HAP-1 (cell line): ENCODE measurements around the gene ASPSCR1.
"Not testable (repeated sequence)": the region's sequence is repeated elsewhere in the genome, so short reads cannot be mapped to it uniquely, and the experiment has no call there.

Experiments used
- DNase-seq, 2 experiments: peaks; one replicate each; pipeline ENCODE4 v3.0.0-alpha.2; 2016 to 2020; ENCODE audit warnings: low spot score in 2 of 2
- H3K27me3 ChIP-seq: fragments of 250-450 bp; sonication (Bioruptor Pico); 2 replicates; pipeline ENCODE4 v1.5.1; 2020; ENCODE audit warnings: low read depth, mild to moderate bottlenecking, moderate library complexity
- H3K36me3 ChIP-seq: fragments of 250-450 bp; sonication (Bioruptor Pico); replicated peaks from 2 replicates; pipeline ENCODE4 v1.5.1; 2020; ENCODE audit warnings: mild to moderate bottlenecking
- H3K4me1 ChIP-seq: fragments of 250-450 bp; sonication (Bioruptor Pico); 2 replicates; pipeline ENCODE4 v1.5.1; 2020; ENCODE audit warnings: mild to moderate bottlenecking
- H3K4me3 ChIP-seq: fragments of 250-450 bp; sonication (Bioruptor Pico); 2 replicates; pipeline ENCODE4 v1.5.1; 2020; ENCODE audit warnings: mild to moderate bottlenecking, moderate library complexity
- H3K9me3 ChIP-seq: fragments of 250-450 bp; sonication (Bioruptor Pico); 2 replicates; pipeline ENCODE4 v1.5.1; 2020; ENCODE audit warnings: mild to moderate bottlenecking, moderate library complexity
- in situ Hi-C: fragments of 300-500 bp; cut with MboI; formaldehyde crosslinking; loops from 3 replicates; pipeline ENCODE4 v1.14.3; 2020; ENCODE audit warnings: low sequenced_read_pairs, inconsistent platforms, mixed read lengths

ASPSCR1 gene

DNA sequence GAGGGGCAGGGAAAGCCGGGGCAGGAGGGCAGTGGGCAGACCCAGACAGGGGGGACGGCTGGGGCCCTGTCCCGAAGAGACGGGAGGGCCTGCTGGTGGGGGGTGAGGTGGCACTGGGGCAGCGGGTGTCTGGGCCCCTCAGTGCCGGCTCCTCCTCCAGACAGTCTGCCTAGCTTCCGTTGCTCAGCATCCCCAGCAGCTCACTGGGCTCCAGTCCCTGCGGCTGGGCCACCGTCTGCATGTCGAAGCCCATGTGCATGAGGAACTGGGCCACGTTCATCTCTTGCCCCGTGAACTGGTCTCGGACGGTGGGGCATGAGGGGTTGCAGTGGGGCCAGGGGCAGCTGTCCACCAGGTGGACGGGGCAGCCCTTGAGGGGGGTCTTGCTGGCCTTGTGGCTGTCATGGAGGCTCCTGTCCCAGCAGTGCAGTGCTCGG lies 24.6 kb upstream of the ASPSCR1 start:
- Histone ChIP-seq H3K9me3 (no peaks in the 10 kb centered on the region), H3K36me3 (no peaks in the 10 kb centered on the region), H3K4me1 (no peaks in the 10 kb centered on the region), H3K27me3 (no peaks in the 10 kb centered on the region), H3K4me3 (no peak overlapping the region)
- in situ Hi-C loops, result no loop called here
- DNase-seq, result no peak

DNA sequence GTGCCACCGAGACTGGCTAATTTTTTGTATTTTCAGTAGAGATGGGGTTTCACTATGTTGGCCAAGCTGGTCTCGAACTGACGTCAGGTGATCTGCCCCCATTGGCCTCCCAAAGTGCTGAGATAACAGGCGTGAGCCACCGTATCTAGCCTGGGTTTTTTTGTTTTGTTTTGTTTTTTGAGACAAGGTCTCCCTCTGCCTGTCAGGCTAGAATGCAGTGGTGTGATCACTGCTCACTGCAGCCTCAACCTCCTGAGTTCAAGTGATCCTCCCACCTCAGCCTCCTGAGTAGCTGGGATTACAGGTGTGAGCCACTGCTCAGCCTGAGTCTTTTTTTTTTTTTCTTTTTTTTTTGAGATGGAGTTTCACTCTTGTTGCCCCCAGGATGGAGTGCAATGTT lies 24.0 kb upstream of the ASPSCR1 start:
- H3K4me3 ChIP-seq, in situ Hi-C loops, H3K36me3 ChIP-seq, H3K4me1 ChIP-seq, H3K27me3 ChIP-seq, DNase-seq, H3K9me3 ChIP-seq: not testable (repeated sequence)

DNA sequence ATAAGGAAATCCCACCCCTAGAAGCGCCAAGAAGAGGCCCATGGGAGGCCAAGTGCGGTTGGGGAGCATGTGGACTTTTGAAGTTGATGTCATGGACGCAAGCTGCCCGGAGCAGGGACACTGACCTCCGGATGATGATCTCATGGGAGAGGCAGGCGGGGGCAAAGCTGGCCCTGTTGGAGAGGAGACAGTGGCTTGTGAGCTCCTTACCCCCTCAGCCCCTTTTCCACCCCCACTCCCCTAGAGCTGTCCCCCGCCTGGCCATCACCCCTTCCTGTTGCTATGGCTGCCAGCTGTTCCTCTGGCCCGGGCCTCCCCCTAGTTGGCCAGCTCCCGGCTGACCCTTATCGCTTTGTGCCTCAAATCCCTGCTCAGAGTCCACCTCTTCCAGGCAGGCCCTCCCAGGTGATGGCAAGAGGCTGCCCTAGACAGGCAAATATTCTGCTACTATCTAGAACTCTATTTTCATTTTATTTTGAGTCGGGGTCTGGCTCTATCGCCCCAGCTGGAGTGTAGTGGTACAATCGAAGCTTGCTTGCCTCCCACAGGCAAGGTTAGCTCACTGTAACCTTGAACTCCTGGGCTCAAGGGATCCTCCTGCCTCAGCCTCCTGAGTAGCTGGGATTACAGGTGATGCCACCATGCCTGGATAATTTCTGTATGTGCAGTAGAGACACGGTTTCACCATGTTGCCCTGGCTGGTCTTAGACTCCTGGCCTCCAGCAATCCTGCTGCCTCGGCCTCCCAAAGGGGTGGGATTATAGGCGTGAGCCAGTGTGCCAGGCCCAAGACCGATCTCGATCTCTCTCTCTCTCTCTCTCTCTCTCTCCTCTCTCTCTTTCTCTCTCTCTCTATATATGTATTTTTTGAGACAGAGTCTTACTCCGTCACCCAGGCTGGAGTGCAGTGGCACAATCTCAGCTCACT lies 23.0 kb upstream of the ASPSCR1 start:
- H3K27me3 ChIP-seq, result no peaks in the 10 kb centered on the region; the same call in 1 of the 2 replicates
- DNase-seq, result no peak
- in situ Hi-C loops, result no loop called here
- no peaks in the 10 kb centered on the region for H3K4me1 ChIP-seq
- no peaks in the 10 kb centered on the region for H3K9me3 ChIP-seq
- no peak overlapping the region for H3K4me3 ChIP-seq
- H3K36me3 ChIP-seq, result no peaks in the 10 kb centered on the region

DNA sequence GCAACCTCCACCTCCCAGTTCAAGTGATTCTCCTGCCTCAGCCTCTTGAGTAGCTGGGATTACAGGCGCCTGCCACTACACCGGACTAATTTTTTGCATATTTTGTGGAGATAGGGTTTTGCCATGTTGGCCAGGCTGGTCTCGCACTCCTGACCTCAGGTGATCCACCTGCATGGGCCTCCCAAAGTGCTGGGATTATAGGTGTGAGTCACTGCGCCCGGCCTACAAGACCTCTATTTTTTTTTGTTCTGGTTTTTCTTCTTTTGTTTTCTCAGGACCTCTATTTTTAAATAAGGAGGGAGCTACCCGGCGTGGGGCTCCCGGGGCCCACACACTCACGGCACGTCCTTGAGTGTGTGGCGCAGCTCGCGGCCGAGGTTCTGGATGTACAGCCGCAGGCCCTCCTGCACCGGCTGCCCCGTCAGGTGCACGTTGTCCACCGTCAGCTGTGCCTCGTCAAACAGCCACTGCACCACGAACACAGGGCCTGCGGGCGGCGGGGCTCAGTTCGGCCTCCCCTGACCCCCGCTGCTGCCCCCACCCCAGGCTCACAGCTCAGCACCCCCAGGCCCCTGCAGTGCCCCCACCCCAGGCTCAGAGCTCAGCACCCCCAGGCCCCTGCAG lies 22.3 kb upstream of the ASPSCR1 start:
- H3K27me3 ChIP-seq, result peaks cover 4% of the 10 kb centered on the region
- H3K9me3 ChIP-seq, result no peaks in the 10 kb centered on the region
- no peaks in the 10 kb centered on the region; the same call in 1 of the 2 replicates for H3K4me1 ChIP-seq
- in situ Hi-C loops, result no loop called here
- no peaks in the 10 kb centered on the region for H3K36me3 ChIP-seq
- H3K4me3 ChIP-seq, result no peak overlapping the region
- DNase-seq, result no peak

DNA sequence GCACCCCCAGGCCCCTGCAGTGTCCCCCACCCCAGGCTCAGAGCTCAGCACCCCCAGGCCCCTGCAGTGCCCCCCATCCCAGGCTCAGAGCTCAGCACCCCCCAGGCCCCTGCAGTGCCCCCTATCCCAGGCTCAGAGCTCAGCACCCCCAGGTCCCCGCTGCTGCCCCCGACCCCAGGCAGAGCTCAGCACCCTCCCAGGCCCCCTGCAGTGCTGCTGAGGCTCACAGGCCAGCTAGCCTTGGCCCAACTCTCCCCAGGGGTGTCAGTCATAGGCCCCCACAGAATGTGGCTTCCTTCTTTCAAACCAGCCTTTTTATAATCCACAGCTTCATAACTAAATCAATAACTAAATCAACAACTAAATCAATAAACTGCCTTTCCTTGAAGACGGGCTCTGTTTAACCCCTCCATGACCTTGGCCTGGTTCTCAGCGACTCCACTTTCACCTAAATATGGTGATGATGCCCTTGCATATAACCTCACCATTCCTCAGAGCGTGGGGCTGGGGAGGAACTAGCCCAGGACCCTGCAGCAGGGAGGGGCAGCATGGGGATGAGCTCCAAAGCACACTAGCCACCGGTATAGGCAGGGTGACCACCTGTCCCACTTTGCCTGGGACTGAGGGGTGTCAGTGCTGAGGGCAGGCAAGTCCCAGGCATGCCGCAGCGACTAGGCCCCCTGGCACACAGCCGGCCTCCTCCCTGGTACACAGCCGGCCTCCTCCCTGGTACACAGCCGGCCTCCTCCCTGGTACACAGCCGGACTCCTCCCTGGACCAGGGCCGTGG lies 21.5 kb upstream of the ASPSCR1 start:
- Histone ChIP-seq H3K27me3 (peaks cover 8% of the 10 kb centered on the region), H3K9me3 (no peaks in the 10 kb centered on the region), H3K4me3 (no peak overlapping the region), H3K36me3 (no peaks in the 10 kb centered on the region), H3K4me1 (no peaks in the 10 kb centered on the region; the same call in 1 of the 2 replicates)
- no peak for DNase-seq
- in situ Hi-C loops, result no loop called here

GRCh38 chr17:81956607-81957589 lies 20.5 kb upstream of the ASPSCR1 start:
- H3K4me3 ChIP-seq, result no peak overlapping the region
- DNase-seq, result no peak
- in situ Hi-C loops, result no loop called here
- peaks cover 8% of the 10 kb centered on the region for H3K27me3 ChIP-seq
- no peaks in the 10 kb centered on the region; the same call in 1 of the 2 replicates for H3K4me1 ChIP-seq
- no peaks in the 10 kb centered on the region for H3K9me3 ChIP-seq
- no peaks in the 10 kb centered on the region for H3K36me3 ChIP-seq

- Histone ChIP-seq H3K4me3 (no peak overlapping the region), H3K4me1 (no peaks in the 10 kb centered on the region; the same call in 1 of the 2 replicates), H3K27me3 (peaks cover 8% of the 10 kb centered on the region), H3K9me3 (no peaks in the 10 kb centered on the region), H3K36me3 (no peaks in the 10 kb centered on the region)
- in situ Hi-C loops, result no loop called here
- no peak for DNase-seq
Observed at GRCh38 chr17:81957691-81958432, 19.6 kb upstream of the ASPSCR1 start.

GRCh38 chr17:81958633-81959342 lies 18.6 kb upstream of the ASPSCR1 start:
- DNase-seq, result no peak
- Histone ChIP-seq H3K9me3 (no peaks in the 10 kb centered on the region), H3K4me3 (peak overlapping the region; percentile 37), H3K36me3 (no peaks in the 10 kb centered on the region), H3K4me1 (no peaks in the 10 kb centered on the region; the same call in 1 of the 2 replicates), H3K27me3 (peaks cover 8% of the 10 kb centered on the region)
- in situ Hi-C loops, result no loop called here

DNA sequence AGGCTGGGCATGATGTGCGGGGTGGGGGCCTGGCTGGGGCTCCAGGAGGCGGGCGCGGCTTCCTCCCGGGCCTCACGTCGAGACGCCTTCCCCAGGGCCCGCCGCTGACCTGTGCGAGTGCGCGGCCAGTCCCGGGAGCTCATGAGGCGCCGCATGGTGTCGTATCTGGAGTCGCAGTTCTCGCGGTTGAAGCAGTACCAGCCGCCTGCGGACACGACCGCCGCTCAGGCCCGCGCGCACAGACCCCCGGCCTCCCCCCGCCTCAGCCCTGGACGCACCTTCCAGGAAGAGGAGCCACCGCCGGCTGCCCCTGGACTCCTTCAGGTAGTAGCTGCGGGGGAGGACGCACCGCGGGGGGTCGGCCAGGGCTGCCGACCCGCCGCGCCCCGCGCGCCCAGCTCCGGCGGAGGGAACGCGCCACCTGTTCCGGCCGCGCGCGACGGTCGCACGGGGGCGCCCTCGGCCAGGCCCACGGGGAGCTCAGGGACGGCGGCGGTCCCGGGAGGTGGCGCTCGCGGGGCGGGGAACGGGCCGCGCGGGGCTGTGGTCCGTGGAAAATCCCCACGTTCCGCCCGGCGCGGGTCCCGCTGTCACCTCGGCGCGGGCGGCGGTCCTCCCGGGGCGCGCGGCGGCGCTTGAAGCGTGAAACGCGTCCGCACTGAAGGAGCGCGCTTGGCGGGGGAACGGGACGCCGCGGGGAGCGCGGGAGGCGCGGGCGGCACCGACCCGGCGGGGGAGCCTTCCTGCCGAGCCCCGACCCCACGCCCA lies 17.9 kb upstream of the ASPSCR1 start:
- H3K36me3 ChIP-seq, result no peaks in the 10 kb centered on the region
- in situ Hi-C loops, result no loop called here
- peak in 1 of 2 experiments; percentile 74 for DNase-seq
- H3K9me3 ChIP-seq, result no peaks in the 10 kb centered on the region
- H3K4me3 ChIP-seq, result peak overlapping the region; percentile 37
- H3K27me3 ChIP-seq, result peaks cover 8% of the 10 kb centered on the region
- no peaks in the 10 kb centered on the region; the same call in 1 of the 2 replicates for H3K4me1 ChIP-seq

DNA sequence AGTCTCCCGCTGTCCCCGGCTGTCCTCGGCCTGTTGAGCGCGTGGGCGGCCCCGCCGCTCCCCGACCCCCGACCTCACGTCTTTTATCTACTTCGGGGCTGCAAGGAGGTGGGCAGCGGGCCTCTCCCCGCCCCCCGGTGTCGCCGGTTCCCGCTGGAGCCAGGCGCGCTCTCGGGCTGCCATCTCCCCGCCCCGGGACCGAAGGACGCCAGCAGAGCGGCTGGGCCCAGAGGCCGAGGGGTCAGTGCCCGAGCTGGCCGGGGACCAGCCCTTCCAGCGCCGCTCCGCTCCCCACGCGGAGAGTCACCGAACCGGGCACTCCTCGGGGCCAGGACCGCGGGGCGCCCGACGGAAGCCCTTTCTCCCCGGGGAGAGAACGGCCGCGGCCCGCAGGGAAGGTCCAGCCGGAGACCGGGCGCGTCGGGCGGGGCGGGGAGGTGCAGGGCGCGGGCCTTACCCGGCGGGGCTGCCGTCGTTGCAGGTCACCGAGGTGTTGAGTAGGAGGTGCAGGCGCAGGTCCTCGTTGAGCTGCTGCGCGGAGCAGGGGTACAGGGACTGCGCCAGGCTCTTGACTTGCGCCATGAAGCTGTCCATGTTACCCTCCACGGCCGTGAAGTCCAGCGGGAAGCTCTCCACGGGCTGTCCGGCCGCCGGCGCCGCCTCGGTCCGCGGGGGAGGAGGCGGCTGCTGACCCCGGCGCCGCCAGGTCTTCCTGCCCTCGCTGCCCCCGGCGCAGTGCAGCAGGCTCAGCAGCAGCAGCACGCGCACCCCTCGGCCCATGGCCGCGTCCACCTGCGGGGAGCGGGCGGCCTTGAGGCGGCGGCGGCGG lies 17.1 kb upstream of the ASPSCR1 start:
- DNase-seq, result peak in 1 of 2 experiments; percentile 32
- H3K36me3 ChIP-seq, result no peaks in the 10 kb centered on the region
- H3K27me3 ChIP-seq, result peaks cover 8% of the 10 kb centered on the region
- H3K9me3 ChIP-seq, result no peaks in the 10 kb centered on the region
- in situ Hi-C loops, result no loop called here
- H3K4me3 ChIP-seq, result peak overlapping the region; percentile 37
- H3K4me1 ChIP-seq, result no peaks in the 10 kb centered on the region; the same call in 1 of the 2 replicates
